GM06990 (cell line): ENCODE results near the gene IFITM1.

Experiments used
- DNase-seq: peaks from one replicate; pipeline ENCODE4 v3.0.0-alpha.2; 2011; ENCODE audit not compliant: insufficient read length; ENCODE audit errors: extremely low read depth
- H3K27me3 ChIP-seq: replicated peaks from 2 replicates; pipeline ENCODE4 v1.6.0; 2011; ENCODE audit warnings: low read length; ENCODE audit not compliant: control insufficient read depth, insufficient read depth
- H3K36me3 ChIP-seq: 2 replicates; pipeline ENCODE4 v1.5.1; 2011; ENCODE audit warnings: low read length; ENCODE audit not compliant: control insufficient read depth, insufficient read depth
- H3K4me3 ChIP-seq: replicated peaks from 2 replicates; pipeline ENCODE4 v1.5.1; 2011; ENCODE audit warnings: low read depth, mild to moderate bottlenecking, control low read depth, low read length
- CTCF ChIP-seq: IDR thresholded peaks from 2 replicates; pipeline ENCODE4 v1.5.1; 2011; ENCODE audit warnings: low read length, control low read depth, mild to moderate bottlenecking, inconsistent platforms; ENCODE audit not compliant: insufficient read depth, poor library complexity, severe bottlenecking

Gene IFITM1

GRCh38 chr11:334264-334994 is 20.6 kb downstream of the IFITM1 start:
- no peaks in the 10 kb centered on the region for H3K36me3 ChIP-seq
- H3K27me3 ChIP-seq: no peaks in the 10 kb centered on the region
- no peak overlapping the region for H3K4me3 ChIP-seq
- no peak for DNase-seq
- TF ChIP-seq CTCF: no peak

- no peak overlapping the region for H3K4me3 ChIP-seq
- no peak for DNase-seq
- no peak for TF ChIP-seq CTCF
- H3K36me3 ChIP-seq: no peaks in the 10 kb centered on the region
- no peaks in the 10 kb centered on the region for H3K27me3 ChIP-seq
These were observed 22.2 kb downstream of the IFITM1 start for GRCh38 chr11:335779-336658.

- no peak for TF ChIP-seq CTCF
- no peak for DNase-seq
- no peak overlapping the region for H3K4me3 ChIP-seq
- no peaks in the 10 kb centered on the region for H3K27me3 ChIP-seq
- H3K36me3 ChIP-seq: no peaks in the 10 kb centered on the region
These were observed 22.9 kb downstream of the IFITM1 start for GRCh38 chr11:336659-337198.

- DNase-seq: no peak
- H3K36me3 ChIP-seq: no peaks in the 10 kb centered on the region
- H3K27me3 ChIP-seq: no peaks in the 10 kb centered on the region
- no peak overlapping the region for H3K4me3 ChIP-seq
- TF ChIP-seq CTCF: no peak
These were observed 23.9 kb downstream of the IFITM1 start for GRCh38 chr11:337711-338110.

- Histone ChIP-seq H3K4me3 (no peak overlapping the region), H3K27me3 (no peaks in the 10 kb centered on the region), H3K36me3 (no peaks in the 10 kb centered on the region)
- no peak for DNase-seq
- no peak for TF ChIP-seq CTCF
These were observed 26.1 kb downstream of the IFITM1 start for GRCh38 chr11:339963-340362.
